ENCODE results near the gene AFAP1L2.

AFAP1L2 gene

GRCh38 chr10:114291076-114291475, 113.2 kb downstream of the AFAP1L2 start:
- Histone ChIP-seq H3K9me3 (ENCODE audit: control insufficient read depth, low read length) (peaks cover 17% of the 10 kb centered on the region), H3K27me3 (replicated peaks; ENCODE audit: control insufficient read depth, insufficient read depth, low read length) (peaks cover 18% of the 10 kb centered on the region)
- no peak for DNase-seq (ENCODE audit: low read depth)

GRCh38 chr10:114290038-114290437, 114.3 kb downstream of the AFAP1L2 start:
- H3K4me3 ChIP-seq (ENCODE audit: low read length): no peak overlapping the region
- no peak overlapping the region for H3K9ac ChIP-seq (ENCODE audit: low read length)
- peaks cover 24% of the 10 kb centered on the region for H3K27me3 ChIP-seq (replicated peaks; ENCODE audit: control insufficient read depth, insufficient read depth, low read length)
- H3K4me1 ChIP-seq (ENCODE audit: control insufficient read depth, insufficient read depth, low read length): no peaks in the 10 kb centered on the region
- DNase-seq (ENCODE audit: low read depth): no peak
- peaks cover 7% of the 10 kb centered on the region for H3K9me3 ChIP-seq (ENCODE audit: control insufficient read depth, low read length)
- H3K36me3 ChIP-seq (ENCODE audit: control insufficient read depth, insufficient read depth, low read length, severe bottlenecking): peaks cover 3% of the 10 kb centered on the region

More at GRCh38 chr10:114291076-114291475, 113.2 kb downstream of the AFAP1L2 start:
- H3K9ac ChIP-seq (ENCODE audit: low read length): no peak overlapping the region
- no peaks in the 10 kb centered on the region for H3K4me1 ChIP-seq (ENCODE audit: control insufficient read depth, insufficient read depth, low read length)
- H3K36me3 ChIP-seq (ENCODE audit: control insufficient read depth, insufficient read depth, low read length, severe bottlenecking): peaks cover 3% of the 10 kb centered on the region
- H3K4me3 ChIP-seq (ENCODE audit: low read length): no peak overlapping the region

- Histone ChIP-seq H3K9me3 (ENCODE audit: control insufficient read depth, low read length) (no peaks in the 10 kb centered on the region), H3K4me1 (ENCODE audit: control insufficient read depth, insufficient read depth, low read length) (no peaks in the 10 kb centered on the region), H3K36me3 (ENCODE audit: control insufficient read depth, insufficient read depth, low read length, severe bottlenecking) (no peaks in the 10 kb centered on the region), H3K9ac (ENCODE audit: low read length) (no peak overlapping the region), H3K27me3 (replicated peaks; ENCODE audit: control insufficient read depth, insufficient read depth, low read length) (peaks cover 30% of the 10 kb centered on the region), H3K4me3 (ENCODE audit: low read length) (no peak overlapping the region)
- no peak for DNase-seq (ENCODE audit: low read depth)
Observed at GRCh38 chr10:114289096-114289436, 115.2 kb downstream of the AFAP1L2 start.

GRCh38 chr10:114288424-114289095, 115.7 kb downstream of the AFAP1L2 start:
- Histone ChIP-seq H3K4me3 (ENCODE audit: low read length) (no peak overlapping the region), H3K9ac (ENCODE audit: low read length) (no peak overlapping the region), H3K9me3 (ENCODE audit: control insufficient read depth, low read length) (no peaks in the 10 kb centered on the region), H3K27me3 (replicated peaks; ENCODE audit: control insufficient read depth, insufficient read depth, low read length) (peaks cover 30% of the 10 kb centered on the region), H3K4me1 (ENCODE audit: control insufficient read depth, insufficient read depth, low read length) (no peaks in the 10 kb centered on the region), H3K36me3 (ENCODE audit: control insufficient read depth, insufficient read depth, low read length, severe bottlenecking) (no peaks in the 10 kb centered on the region)
- DNase-seq (ENCODE audit: low read depth): no peak

GRCh38 chr10:114286921-114287320, 117.4 kb downstream of the AFAP1L2 start:
- H3K9ac ChIP-seq (ENCODE audit: low read length): no peak overlapping the region
- peaks cover 43% of the 10 kb centered on the region for H3K27me3 ChIP-seq (replicated peaks; ENCODE audit: control insufficient read depth, insufficient read depth, low read length)
- no peaks in the 10 kb centered on the region for H3K9me3 ChIP-seq (ENCODE audit: control insufficient read depth, low read length)
- no peak overlapping the region for H3K4me3 ChIP-seq (ENCODE audit: low read length)
- H3K4me1 ChIP-seq (ENCODE audit: control insufficient read depth, insufficient read depth, low read length): no peaks in the 10 kb centered on the region
- no peak for DNase-seq (ENCODE audit: low read depth)
- no peaks in the 10 kb centered on the region for H3K36me3 ChIP-seq (ENCODE audit: control insufficient read depth, insufficient read depth, low read length, severe bottlenecking)

- Histone ChIP-seq H3K4me3 (ENCODE audit: low read length) (no peak overlapping the region), H3K36me3 (ENCODE audit: control insufficient read depth, insufficient read depth, low read length, severe bottlenecking) (no peaks in the 10 kb centered on the region), H3K4me1 (ENCODE audit: control insufficient read depth, insufficient read depth, low read length) (no peaks in the 10 kb centered on the region), H3K27me3 (replicated peaks; ENCODE audit: control insufficient read depth, insufficient read depth, low read length) (peaks cover 47% of the 10 kb centered on the region), H3K9me3 (ENCODE audit: control insufficient read depth, low read length) (no peaks in the 10 kb centered on the region), H3K9ac (ENCODE audit: low read length) (no peak overlapping the region)
- DNase-seq (ENCODE audit: low read depth): no peak
Observed at GRCh38 chr10:114285961-114286441, 118.3 kb downstream of the AFAP1L2 start.

GRCh38 chr10:114284346-114285071, 119.8 kb downstream of the AFAP1L2 start:
- Histone ChIP-seq H3K4me1 (ENCODE audit: control insufficient read depth, insufficient read depth, low read length) (no peaks in the 10 kb centered on the region), H3K9ac (ENCODE audit: low read length) (no peak overlapping the region), H3K27me3 (replicated peaks; ENCODE audit: control insufficient read depth, insufficient read depth, low read length) (peaks cover 48% of the 10 kb centered on the region), H3K4me3 (ENCODE audit: low read length) (no peak overlapping the region), H3K9me3 (ENCODE audit: control insufficient read depth, low read length) (no peaks in the 10 kb centered on the region), H3K36me3 (ENCODE audit: control insufficient read depth, insufficient read depth, low read length, severe bottlenecking) (no peaks in the 10 kb centered on the region)
- no peak for DNase-seq (ENCODE audit: low read depth)

GRCh38 chr10:114283535-114284234, 120.6 kb downstream of the AFAP1L2 start:
- Histone ChIP-seq H3K9me3 (ENCODE audit: control insufficient read depth, low read length) (no peaks in the 10 kb centered on the region), H3K4me3 (ENCODE audit: low read length) (no peak overlapping the region), H3K4me1 (ENCODE audit: control insufficient read depth, insufficient read depth, low read length) (no peaks in the 10 kb centered on the region), H3K36me3 (ENCODE audit: control insufficient read depth, insufficient read depth, low read length, severe bottlenecking) (no peaks in the 10 kb centered on the region), H3K27me3 (replicated peaks; ENCODE audit: control insufficient read depth, insufficient read depth, low read length) (peaks cover 56% of the 10 kb centered on the region), H3K9ac (ENCODE audit: low read length) (no peak overlapping the region)
- DNase-seq (ENCODE audit: low read depth): no peak

GRCh38 chr10:114283091-114283490, 121.2 kb downstream of the AFAP1L2 start:
- Histone ChIP-seq H3K9ac (ENCODE audit: low read length) (no peak overlapping the region), H3K9me3 (ENCODE audit: control insufficient read depth, low read length) (no peaks in the 10 kb centered on the region), H3K36me3 (ENCODE audit: control insufficient read depth, insufficient read depth, low read length, severe bottlenecking) (no peaks in the 10 kb centered on the region), H3K4me3 (ENCODE audit: low read length) (no peak overlapping the region), H3K27me3 (replicated peaks; ENCODE audit: control insufficient read depth, insufficient read depth, low read length) (peaks cover 58% of the 10 kb centered on the region), H3K4me1 (ENCODE audit: control insufficient read depth, insufficient read depth, low read length) (no peaks in the 10 kb centered on the region)
- no peak for DNase-seq (ENCODE audit: low read depth)

- Histone ChIP-seq H3K27me3 (replicated peaks; ENCODE audit: control insufficient read depth, insufficient read depth, low read length) (peaks cover 64% of the 10 kb centered on the region), H3K4me3 (ENCODE audit: low read length) (no peak overlapping the region), H3K4me1 (ENCODE audit: control insufficient read depth, insufficient read depth, low read length) (no peaks in the 10 kb centered on the region), H3K9me3 (ENCODE audit: control insufficient read depth, low read length) (no peaks in the 10 kb centered on the region), H3K9ac (ENCODE audit: low read length) (no peak overlapping the region), H3K36me3 (ENCODE audit: control insufficient read depth, insufficient read depth, low read length, severe bottlenecking) (no peaks in the 10 kb centered on the region)
- DNase-seq (ENCODE audit: low read depth): no peak
Observed at GRCh38 chr10:114282526-114282925, 121.8 kb downstream of the AFAP1L2 start.

GRCh38 chr10:114281461-114281860, 122.8 kb downstream of the AFAP1L2 start:
- H3K27me3 ChIP-seq (replicated peaks; ENCODE audit: control insufficient read depth, insufficient read depth, low read length): peaks cover 61% of the 10 kb centered on the region
- no peak for DNase-seq (ENCODE audit: low read depth)
- no peaks in the 10 kb centered on the region for H3K4me1 ChIP-seq (ENCODE audit: control insufficient read depth, insufficient read depth, low read length)
- no peak overlapping the region for H3K4me3 ChIP-seq (ENCODE audit: low read length)
- no peaks in the 10 kb centered on the region for H3K36me3 ChIP-seq (ENCODE audit: control insufficient read depth, insufficient read depth, low read length, severe bottlenecking)
- no peaks in the 10 kb centered on the region for H3K9me3 ChIP-seq (ENCODE audit: control insufficient read depth, low read length)
- H3K9ac ChIP-seq (ENCODE audit: low read length): no peak overlapping the region
